ENCODE data around the gene TESK2. TPM values are rescaled to one million over a fixed set of nuclear protein-coding genes. Genes with fewer than 3 reads are reported as not detected.
"Not testable (repeated sequence)": the region's sequence is repeated elsewhere in the genome, so short reads cannot be mapped to it uniquely, and the experiment has no call there.

TESK2 gene, protein sequence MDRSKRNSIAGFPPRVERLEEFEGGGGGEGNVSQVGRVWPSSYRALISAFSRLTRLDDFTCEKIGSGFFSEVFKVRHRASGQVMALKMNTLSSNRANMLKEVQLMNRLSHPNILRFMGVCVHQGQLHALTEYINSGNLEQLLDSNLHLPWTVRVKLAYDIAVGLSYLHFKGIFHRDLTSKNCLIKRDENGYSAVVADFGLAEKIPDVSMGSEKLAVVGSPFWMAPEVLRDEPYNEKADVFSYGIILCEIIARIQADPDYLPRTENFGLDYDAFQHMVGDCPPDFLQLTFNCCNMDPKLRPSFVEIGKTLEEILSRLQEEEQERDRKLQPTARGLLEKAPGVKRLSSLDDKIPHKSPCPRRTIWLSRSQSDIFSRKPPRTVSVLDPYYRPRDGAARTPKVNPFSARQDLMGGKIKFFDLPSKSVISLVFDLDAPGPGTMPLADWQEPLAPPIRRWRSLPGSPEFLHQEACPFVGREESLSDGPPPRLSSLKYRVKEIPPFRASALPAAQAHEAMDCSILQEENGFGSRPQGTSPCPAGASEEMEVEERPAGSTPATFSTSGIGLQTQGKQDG
- total RNA-seq, result 2.8 TPM
- long read RNA-seq, partial matches to known transcripts, result 2 of 4 reads
- long read RNA-seq, other reads (novel, unspliced or antisense), result 1 of 4 reads

DNA sequence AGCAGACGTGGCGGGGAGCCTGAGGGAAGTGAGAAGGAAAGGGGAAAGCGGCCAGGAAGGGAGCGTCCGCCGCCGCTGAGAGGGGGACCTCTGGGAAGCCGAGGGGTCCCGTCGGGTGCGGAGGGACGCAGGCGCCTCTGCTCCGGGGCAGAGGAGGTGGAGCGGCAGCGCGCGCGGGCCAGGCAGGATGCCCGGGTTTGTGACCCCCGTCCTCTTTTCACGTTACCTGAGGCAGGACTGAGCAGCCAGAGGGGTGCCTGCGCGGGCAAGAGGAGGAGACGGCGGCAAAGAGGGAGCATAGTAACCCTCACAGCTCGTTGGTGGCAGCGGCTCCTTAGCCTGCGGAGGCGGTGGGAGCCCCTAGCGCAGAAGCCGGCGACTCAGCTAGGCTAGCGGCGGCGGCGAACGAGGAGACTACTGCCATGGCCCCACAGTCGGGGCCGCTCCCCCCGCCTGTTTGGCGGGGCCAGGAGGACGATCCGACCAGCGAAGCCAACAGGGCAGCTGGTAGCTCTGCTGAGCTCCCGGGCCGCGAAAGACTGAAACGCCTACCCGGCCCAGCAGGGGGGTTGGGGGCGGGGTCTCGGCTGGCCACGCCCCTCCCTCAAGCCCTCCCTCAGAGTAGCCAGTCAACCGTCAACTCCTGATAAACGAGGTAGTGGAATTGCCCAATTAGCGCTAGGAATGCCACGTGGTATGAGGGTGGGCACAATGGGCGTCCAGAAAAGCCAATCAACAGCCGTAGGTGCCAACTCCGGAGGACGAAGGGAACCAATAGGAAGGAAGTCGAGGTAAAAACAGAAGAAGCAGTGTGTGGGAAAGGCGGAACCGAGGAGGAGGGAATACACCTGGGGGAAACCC, at the start of gene TESK2:
Gene TESK2, minus strand, starts transcription at position 538 of the 861 bp plus-strand sequence. CDS start 33,378 bp downstream, outside the sequence.
- DNase-seq (ENCODE audit: low spot score), result peak; percentile 97

DNA sequence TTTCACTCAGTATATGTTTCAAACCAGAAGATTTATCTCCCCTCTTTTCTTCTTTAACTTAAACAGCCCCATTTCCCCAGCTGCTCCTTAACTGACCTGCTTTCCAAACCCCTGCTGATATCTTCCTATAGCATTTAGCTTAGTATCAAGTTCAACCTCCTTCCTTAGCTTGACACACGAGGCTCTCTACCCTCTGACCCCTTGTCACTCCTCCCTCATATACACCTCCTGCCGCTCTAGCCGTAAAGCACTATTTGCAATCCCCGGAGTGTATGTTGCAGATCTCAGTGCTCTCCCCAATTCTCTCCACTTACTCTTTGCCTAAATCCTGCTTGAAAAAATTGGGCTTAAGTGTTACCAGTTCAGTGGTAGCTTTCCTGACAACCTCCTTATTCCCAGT, 45.9 kb upstream of the TESK2 start:
- DNase-seq (ENCODE audit: low spot score), result no peak

DNA sequence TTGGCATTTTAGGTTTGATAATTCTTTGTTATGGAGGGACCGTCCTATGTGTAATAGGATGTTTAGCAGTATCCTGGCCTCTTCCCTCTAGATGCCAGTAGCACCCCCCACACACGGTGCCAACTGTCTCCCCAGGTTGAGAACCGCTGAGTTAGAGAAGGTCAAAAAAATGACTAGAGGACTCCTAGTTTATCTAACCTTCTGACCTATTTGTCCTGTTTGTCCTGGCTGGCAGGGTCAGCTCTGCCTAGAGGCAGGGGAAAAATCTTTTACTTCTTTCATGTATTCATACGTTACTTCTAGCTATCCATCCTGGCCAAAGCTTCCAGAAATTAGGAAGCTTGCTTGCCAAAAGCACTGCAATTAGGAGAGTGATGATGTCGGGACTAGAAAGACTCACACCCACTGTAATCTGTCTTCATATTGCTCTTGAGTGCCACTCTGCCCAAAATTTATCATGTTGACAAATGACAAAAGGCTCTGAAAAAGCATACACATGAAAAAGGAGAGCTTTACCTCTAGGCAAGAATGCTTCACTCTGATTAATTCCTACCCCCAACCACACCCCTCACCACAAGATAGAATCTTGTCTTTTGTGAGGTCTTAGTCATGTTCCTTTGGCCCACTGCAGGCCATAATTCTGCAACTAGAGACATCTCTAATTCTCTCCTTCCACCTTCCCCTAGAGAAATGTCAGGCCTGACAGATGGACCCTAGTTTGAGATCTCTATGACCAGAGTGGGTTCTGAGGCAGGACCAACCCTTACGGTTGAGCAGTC, 45.2 kb upstream of the TESK2 start:
- DNase-seq (ENCODE audit: low spot score), result no peak

DNA sequence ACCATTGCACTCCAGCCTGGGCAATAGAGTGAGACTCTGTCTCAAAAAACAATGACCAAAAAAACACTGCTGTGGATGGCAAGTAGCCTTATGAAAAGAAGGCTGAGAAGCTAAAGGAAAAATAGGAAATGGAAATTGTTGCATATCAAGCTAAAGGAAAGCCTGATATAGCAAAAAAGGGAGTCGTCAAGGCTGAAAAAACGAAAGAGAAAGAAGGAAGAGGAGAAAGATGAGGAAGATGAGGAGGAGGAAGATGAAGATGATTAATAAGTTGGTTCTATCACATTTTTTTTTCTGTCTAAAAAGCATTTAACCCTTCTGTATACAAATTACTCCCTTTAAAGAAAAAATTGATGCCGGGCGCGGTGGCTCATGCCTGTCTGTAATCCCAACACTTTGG, 40.9 kb upstream of the TESK2 start:
- no peak for DNase-seq (ENCODE audit: low spot score)

DNA sequence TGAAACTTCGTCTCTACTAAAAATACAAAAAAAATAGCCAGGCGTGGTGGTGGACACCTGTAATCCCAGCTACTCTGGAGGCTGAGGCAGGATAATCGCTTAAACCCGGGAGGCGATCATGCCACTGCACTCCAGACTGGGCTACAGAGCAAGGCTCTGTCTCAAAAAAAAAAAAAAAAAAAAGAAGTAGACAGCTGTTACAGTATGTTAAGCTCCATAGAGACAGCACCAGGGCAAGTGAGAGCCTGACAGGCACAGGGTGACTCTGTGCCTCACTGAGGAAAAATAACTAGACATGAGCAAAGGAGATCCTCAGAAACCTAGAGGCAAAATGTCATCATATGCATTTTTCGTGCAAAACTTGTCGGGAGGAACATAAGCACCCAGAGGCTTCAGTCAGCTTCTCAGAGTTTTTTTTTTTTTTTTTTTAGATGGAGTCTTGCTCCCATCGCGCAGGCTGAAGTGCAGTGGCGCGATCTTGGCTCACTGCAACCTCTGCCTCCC, 39.7 kb upstream of the TESK2 start:
- DNase-seq (ENCODE audit: low spot score), result no peak

DNA sequence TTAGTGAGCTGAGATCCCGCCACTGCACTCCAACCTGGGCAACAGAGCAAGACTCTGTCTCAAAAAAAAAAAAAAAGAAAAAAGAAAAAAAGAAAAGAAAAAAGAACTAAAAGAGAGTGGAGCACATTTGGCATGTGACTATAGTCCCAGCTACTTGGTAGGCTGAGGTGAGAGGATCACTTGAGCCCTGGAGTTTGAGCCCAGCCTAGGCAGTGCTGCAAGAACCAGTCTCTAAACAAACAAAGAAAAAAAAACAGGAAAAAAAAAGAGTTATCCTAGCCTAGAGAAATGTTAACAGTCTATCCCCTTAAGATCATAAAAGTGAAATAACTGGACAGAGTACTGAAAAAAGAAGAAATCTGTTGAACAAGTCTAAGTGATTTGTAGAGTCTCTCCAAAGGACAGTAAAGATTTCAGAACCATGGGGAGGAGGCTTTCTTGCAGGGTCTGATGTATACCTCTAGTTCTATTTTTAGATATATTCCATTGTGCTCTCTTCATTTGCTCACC, 35.2 kb upstream of the TESK2 start:
- no peak for DNase-seq (ENCODE audit: low spot score)

DNA sequence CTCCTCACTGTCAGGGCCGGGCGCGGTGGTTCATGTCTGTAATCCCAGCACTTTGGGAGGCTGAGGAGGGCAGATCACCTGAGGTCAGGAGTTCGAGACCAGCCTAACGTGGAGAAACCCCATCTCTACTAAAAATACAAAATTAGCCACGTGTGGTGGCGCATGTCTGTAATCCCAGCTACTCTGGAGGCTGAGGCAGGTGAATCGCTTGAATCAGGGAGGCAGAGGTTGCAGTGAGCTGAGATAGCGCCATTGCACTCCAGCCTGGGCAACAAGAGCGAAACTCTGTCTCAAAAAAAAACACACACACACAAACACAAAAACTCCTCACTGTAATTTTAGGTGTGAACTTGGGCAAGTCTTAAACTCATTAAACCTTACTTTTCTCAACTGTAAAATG, 33.0 kb upstream of the TESK2 start:
- DNase-seq (ENCODE audit: low spot score), result not testable (repeated sequence)

DNA sequence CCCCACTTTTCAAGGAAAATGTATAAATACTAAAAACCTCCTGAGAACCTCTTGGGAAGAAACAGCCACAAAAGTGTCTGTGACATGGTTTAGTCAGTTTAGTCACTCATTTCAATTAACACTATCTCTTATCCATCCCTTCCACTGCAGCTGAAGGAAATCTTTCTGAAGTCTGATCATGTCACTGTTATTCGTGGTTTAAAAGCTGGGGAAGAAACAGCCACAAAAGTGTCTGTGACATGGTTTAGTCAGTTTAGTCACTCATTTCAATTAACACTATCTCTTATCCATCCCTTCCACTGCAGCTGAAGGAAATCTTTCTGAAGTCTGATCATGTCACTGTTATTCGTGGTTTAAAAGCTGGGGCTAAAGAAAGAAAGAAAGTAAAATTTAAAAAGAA, 32.6 kb upstream of the TESK2 start:
- not testable (repeated sequence) for DNase-seq (ENCODE audit: low spot score)

DNA sequence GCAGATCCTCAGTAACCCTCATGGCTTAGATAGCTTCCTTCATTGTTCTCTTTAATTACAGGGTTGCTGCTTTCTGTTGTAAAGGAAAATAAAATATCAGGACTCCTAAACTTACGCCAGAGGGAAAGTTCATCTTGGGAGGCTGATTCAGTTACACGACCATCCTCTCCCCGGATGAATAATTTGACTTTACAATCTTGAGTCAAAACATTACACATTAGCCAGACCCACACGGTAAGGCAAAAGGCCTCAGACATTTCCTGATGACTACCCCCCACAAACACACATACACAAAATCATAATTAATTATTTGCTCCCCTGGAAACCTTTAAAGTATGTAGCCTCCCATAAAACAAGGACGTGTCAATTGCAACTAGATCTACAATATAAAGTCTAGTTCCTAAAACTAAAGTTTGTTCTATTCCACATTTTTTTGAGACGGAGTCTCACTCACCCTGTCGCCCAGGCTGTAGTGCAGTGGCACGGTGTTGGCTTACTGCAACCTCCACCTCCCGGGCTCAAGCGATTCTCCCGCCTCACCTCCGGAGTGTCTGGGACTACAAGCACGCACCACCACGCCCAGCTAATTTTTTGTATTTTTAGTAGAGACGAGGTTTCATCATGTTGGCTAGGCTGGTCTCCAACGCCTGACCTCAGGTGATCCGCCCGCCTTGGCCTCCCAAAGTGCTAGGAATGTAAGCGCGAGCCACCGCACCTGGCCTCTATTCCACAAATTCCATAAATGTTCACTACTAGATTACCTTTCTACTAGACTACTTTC, 31.6 kb upstream of the TESK2 start:
- DNase-seq (ENCODE audit: low spot score), result no peak

DNA sequence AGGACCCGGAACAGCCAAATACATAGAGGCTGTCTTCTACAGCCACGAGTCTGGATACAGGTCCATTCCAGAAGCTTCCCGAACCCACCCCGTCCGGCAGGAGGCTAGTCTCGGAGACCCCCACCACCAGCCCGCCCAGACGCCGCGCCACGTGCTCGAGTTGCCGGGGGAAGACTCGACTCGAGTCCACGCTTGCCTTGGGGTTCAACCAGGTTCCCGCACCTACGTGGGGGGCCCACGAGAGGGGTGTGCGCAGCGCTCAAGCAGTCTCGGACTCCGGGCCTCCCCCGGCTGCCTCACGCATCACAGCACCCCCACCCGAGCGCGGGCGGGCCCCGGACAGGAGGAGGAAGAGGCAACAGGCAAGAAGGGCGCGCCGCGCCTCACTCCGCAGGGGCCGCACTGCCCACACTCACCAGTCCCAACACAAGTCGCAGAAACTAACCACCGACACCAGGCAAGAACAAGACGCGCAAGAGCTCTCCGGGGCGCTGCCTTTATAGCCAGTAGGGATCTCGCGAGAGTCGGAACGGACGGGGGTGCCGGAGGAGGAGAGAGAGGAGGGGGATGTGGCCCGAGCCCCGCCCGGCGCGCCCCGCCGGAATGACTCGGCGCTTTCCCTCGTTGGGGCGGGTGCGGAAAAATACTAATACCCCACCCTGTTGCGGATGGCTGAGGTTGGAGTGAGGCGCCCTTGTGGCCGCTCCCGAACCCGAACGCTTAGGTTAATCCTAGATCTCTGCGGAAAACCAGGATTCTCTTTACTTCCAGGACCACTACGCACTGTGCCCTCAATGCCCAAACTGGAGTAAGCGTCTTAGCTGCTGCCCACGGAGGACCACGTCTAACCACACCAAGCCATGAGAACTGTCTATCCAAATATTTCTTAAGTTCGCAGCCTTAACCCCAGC, 30.7 kb upstream of the TESK2 start, which contains the start of gene PRDX1:
Gene PRDX1, minus strand, starts transcription at position 472 of the 911 bp plus-strand sequence. CDS start 2,841 bp downstream, outside the sequence.
- DNase-seq (ENCODE audit: low spot score), result peak; percentile 100

DNA sequence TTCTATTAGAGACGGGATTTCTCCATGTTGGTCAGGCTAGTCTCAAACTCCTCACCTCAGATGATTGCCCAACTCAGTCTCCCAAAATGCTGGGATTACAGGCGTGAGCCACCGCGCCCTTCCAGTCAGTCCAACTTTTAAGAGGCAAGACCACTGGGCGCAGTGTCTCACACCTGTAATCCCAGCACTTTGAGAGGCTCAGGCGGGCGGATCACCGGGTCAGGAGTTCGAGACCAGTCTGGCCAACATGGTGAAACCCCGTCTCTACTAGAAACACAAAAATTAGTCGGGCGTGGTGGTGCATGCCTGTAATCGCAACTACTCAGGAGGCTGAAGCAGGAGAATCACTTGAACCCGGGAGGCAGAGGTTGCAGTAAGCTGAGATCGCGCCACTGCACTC, 28.8 kb upstream of the TESK2 start:
- not testable (repeated sequence) for DNase-seq (ENCODE audit: low spot score)

DNA sequence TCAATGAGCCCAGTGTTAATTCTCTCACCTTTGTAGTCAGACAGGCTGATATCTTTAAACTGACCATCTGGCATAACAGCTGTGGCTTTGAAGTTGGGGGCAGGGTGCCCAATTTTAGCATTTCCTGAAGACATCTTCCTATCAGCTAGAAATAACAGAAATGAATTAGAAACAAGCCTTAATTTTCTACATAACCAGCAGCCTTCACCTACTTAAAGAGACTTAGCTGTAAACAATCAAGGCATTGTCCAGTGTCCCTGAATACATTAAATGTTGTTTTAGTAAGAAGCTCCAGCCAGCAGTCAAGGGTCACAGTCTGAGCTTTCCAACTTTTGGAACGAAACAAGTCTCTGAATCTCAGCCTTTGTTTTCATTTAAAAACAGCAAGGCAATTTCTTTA, 27.9 kb upstream of the TESK2 start:
- no peak for DNase-seq (ENCODE audit: low spot score)

DNA sequence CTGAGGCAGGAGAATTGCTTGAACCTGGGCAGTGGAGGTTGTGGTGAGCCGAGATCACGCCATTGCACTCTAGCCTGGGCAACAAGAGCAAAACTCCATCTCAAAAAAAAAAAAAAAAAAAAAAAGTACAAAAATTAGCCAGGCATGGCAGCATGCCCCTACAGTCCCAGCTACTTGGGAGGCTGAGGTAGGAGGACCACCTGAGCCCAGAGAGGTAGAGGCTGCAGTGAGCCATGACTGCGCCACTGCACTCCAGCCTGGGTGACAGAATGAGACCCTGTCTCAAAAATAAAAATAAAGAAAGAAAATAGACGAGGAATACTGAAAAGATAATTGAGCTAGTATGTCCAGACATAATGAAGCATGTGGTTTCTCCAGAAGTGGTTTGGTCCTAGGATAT, 27.4 kb upstream of the TESK2 start:
- DNase-seq (ENCODE audit: low spot score), result not testable (repeated sequence)

DNA sequence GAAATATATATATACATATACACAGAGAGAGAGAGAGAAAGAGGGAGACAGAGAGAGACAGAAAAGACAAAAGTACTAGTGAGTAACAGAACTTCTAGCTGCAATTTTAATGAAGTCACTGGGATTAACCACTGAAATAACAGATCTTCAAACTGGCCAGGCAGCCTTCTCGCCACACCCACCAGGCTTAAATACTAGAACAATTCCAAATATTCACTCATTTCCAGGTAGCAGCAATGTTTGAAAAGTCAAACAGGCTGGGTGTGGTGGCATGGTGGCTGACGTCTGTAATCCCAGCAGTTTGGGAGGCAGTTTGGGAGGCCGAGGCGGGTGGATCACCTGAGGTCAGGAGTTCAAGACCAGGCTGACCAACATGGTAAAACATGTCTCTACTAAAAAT, 25.5 kb upstream of the TESK2 start:
- DNase-seq (ENCODE audit: low spot score), result no peak

DNA sequence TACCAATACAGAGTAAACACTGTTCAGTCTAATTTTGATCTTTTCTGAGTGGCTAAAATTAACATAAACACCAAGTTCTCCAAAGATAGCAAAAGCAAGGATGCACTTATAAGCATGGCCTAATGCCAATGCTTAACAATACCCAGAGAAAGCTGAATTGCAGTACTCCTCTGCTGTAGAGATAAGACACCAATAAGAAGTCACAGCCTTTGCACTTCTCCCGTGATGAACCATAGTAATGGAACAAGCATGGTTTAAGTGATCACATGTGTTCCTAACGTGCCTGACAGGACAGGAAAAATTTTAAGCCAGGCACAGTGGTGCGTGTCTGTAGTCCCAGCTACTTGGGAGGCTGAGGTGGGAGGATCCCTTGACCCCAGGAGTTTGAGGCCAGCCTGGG, 25.1 kb upstream of the TESK2 start:
- DNase-seq (ENCODE audit: low spot score), result no peak

DNA sequence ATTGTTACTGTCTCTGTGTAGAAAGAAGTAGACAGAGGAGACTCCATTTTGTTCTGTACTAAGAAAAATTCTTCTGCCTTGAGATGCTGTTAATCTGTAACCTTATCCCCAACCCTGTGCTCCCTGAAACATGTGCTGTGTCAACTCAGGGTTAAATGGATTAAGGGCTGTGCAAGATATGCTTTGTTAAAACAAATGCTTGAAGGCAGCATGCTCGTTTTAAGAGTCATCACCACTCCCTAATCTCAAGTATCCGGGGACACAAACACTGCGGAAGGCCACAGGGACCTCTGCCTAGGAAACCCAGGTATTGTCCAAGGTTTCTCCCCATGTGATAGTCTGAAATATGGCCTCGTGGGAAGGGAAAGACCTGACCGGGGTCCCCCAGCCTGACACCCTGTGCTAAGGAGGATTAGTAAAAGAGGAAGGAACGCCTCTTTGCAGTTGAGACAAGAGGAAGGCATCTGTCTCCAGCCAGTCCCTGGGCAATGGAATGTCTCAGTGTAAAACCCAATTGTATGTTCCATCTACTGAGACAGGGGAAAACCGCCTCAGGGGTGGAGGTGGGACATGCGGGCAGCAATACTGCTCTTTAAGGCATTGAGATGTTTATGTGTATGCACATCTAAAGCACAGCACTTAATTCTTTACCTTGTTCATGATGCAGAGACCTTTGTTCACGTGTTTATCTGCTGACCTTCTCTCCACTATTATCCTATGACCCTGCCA, 22.7 kb upstream of the TESK2 start:
- not testable (repeated sequence) for DNase-seq (ENCODE audit: low spot score)

DNA sequence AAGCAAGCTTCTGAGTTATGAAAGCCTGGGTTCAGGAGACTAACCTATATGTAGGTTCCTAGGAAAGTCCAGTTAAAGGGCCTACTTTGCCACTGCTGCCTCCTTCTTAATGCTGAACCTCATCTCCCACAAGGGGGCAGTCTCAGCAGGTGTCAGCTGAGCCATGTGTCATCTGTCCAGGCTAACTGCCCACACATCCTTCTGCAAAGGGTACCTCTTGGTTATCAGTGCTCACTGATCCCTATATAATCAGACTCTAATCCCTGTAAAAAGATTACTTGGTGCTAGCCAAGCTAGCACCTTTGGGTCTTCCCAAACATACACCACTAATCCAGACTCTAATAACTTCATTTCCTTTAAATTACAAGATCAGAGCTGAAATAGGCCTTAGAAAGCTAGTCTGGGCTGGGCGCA, 21.7 kb upstream of the TESK2 start:
- DNase-seq (ENCODE audit: low spot score), result no peak
